HG02884 (cell line): ENCODE measurements around the gene STIL.

ENCODE experiments used
- ATAC-seq: cut with Tn5 transposase; IDR thresholded peaks from one replicate; pipeline ENCODE4 v1.9.1; 2021; ENCODE audit warnings: mild to moderate bottlenecking, moderate library complexity; ENCODE audit not compliant: unreplicated experiment

STIL gene

GRCh38 chr1:47238935-47239592, 74.9 kb downstream of the STIL start:
- no peak for ATAC-seq

- ATAC-seq: no peak
Observed at GRCh38 chr1:47235806-47236205, 78.1 kb downstream of the STIL start.

GRCh38 chr1:47235241-47235681, 78.7 kb downstream of the STIL start:
- ATAC-seq: no peak

GRCh38 chr1:47233186-47233585, 80.8 kb downstream of the STIL start:
- ATAC-seq: no peak

GRCh38 chr1:47232187-47232874, 81.6 kb downstream of the STIL start, which contains the start of gene TAL1:
TSS of gene TAL1 (minus strand) at chr1:47232225. CDS start at chr1:47225888, 6,337 bp downstream.
- no peak for ATAC-seq

- ATAC-seq: no peak
Observed at GRCh38 chr1:47231301-47232186, 82.4 kb downstream of the STIL start.

GRCh38 chr1:47230692-47231300, 83.2 kb downstream of the STIL start:
- ATAC-seq: no peak

- no peak for ATAC-seq
Observed at GRCh38 chr1:47229886-47230691, 83.9 kb downstream of the STIL start.

GRCh38 chr1:47229031-47229885, 84.7 kb downstream of the STIL start:
- no peak for ATAC-seq

GRCh38 chr1:47228644-47229030, 85.3 kb downstream of the STIL start:
- ATAC-seq: no peak

GRCh38 chr1:47227341-47228232, 86.4 kb downstream of the STIL start:
- no peak for ATAC-seq

GRCh38 chr1:47226839-47227215, 87.1 kb downstream of the STIL start:
- ATAC-seq: no peak

GRCh38 chr1:47226121-47226838, 87.7 kb downstream of the STIL start:
- no peak for ATAC-seq

GRCh38 chr1:47225430-47226100, 88.4 kb downstream of the STIL start:
- ATAC-seq: no peak

GRCh38 chr1:47224676-47225399, 89.1 kb downstream of the STIL start:
- ATAC-seq: no peak

GRCh38 chr1:47223921-47224675, 89.8 kb downstream of the STIL start:
- no peak for ATAC-seq
